Stimulated activated CD4-positive, alpha-beta T cell treated with anti-CD3 and anti-CD28 coated beads, Interleukin-4, amount 100 ng/mL, for 48 hours (primary cell): ENCODE data around the gene ORMDL3.
A peak's percentile ranks its signal among the peaks of the same experiment; 100 is the strongest.
"Not testable (repeated sequence)": the region's sequence is repeated elsewhere in the genome, so short reads cannot be mapped to it uniquely, and the experiment has no call there.

Experiments
- DNase-seq, 2 donors: peaks; one replicate each; pipeline ENCODE4 v3.0.0-alpha.2; 2020; ENCODE audit warnings: low read depth in 2 of 2

The ORMDL3 gene

DNA sequence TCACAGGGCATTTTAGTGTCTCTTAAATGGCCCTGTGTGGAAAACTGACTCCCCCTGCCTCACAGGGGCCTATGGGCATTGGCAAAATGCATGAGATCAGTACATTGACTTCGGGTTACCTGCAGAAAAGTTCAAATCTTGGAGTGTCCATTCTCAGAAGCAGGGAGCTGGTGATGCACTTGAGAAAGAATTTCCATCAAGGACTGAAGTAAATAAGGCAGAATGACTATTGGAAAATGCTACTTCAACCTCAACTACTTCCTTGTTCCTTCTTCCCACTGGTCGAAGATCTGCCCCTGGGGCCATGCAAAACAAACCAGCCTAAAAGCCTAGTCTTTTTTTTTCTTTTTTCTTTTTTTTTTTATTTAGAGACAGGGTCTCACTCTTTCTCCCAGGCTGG is 21.6 kb upstream of the ORMDL3 start:
- no peak for DNase-seq

GRCh38 chr17:39948489-39948828 is 21.1 kb upstream of the ORMDL3 start:
- DNase-seq: not testable (repeated sequence)

- DNase-seq: no peak
Measured at GRCh38 chr17:39946551-39947330, 19.3 kb upstream of the ORMDL3 start.

DNA sequence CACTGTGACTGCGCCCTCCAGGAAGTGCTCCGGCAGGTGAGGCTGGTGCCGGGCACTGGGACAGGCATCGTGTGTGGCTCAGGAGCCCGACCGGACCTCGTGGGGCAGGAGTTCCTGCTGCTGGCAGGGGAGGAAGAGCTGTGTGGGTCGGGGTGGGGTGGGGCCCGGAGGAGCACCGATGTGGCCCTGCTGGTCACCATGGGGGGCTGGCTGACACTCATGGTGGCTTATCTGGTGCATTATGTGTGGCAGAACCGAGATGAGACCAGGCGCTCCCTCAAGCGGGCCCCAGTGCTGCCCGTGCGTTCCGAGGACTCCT is 17.0 kb upstream of the ORMDL3 start:
- DNase-seq: no peak

- no peak for DNase-seq
Measured at GRCh38 chr17:39943702-39944392, 16.4 kb upstream of the ORMDL3 start.

DNA sequence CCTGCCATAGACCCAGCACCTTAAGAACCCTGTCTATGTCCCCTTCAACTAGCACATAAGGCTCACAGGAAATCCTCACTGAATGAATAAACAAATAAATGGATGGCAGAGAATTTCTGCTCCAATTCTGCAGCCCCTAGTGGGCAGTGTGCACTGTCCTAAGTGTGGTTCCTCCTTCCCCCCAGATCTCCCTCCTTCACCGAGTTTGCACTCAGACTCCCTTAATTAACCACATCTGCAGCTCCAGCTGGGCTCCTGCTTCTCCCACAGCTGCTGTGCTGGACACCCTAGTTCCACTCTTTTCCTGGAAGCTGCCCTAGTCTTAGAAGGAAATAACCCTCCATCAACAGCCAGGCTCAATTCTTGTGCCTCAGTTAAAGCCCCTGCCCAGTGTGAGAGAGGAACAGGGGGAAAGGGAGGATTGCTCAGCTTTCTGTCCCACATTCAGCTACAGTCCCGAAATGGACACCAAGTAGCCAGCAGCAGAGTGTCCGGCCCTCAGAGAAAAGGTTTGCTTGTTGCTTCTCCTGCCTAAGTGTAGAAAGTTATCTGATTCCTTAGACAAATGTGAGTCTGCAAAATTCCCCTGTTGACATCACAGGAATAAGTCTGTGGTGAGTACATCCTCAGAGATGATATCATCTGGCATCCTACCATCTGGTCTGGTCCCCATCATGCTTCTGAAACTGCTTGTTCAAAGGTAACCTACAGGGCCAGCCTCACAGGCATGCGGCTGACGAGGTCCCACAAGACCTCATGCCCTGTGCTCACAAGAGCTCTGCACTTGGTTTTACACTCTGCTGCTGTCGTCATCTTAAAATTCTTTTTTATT is 12.4 kb upstream of the ORMDL3 start:
- peak in 1 of 2 donors; percentile 34 for DNase-seq

DNA sequence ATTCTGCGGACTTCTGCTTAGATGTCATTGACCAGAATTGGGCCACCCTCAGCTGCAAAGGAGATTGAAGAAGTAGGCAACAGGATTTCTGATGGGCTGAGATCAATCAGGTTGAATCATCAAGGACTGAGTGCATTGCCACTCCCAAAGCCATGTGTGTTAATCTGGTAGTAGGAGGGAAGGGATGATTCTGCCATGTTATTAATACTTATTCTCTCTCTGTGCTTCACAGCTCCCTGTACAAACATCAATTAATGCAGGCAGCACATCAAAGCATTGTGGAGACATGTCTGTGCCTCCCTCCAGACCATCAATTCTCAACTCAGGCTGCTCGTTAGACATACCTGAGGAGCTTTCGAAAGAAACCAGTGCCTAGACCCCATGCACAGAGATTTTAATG is 11.7 kb upstream of the ORMDL3 start:
- no peak for DNase-seq

- DNase-seq: no peak
Measured at GRCh38 chr17:39938140-39938869, 10.9 kb upstream of the ORMDL3 start.

- no peak for DNase-seq
Measured at GRCh38 chr17:39937447-39937846, 10.0 kb upstream of the ORMDL3 start.

DNA sequence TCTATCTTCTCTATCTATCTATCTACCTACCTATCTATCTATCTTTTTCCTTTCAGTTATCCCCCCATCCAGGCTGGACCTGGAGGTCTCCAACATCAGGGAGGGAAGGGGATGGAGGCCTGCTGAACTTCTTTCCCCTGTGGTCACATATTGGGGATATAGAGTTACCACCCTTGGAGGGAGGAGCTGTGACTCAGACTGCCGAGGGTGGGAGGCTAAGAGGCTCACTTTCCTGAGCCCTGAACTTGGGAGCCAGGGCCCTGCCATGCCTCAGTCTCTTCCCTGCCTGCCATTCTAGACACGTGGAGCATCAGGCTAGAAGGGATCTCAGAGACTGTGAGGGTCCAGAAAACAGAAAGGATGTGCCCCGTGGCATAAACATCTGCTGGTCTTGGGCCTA is 8.5 kb upstream of the ORMDL3 start:
- DNase-seq: no peak

- no peak for DNase-seq
Measured at GRCh38 chr17:39934324-39934723, 6.9 kb upstream of the ORMDL3 start.

DNA sequence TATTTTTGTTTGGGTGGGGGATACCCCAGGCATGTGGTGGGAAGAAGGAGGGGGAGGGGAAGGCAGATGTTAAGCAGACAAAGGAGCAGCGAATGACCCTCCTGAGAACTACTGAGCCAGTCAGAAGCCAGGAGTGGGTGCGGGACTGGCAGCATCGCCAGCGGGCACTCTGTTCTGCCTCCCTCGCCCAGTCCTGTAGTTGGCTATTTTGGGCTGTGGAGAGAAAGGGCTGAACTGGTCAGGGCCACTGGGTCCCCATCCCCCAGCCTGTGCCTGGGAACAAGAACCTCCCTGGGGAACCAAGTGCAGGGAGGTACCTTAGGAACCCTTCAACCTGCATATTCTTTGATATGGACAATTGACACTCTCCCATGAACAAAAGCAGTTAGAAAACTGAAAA is 6.5 kb upstream of the ORMDL3 start:
- no peak for DNase-seq

DNA sequence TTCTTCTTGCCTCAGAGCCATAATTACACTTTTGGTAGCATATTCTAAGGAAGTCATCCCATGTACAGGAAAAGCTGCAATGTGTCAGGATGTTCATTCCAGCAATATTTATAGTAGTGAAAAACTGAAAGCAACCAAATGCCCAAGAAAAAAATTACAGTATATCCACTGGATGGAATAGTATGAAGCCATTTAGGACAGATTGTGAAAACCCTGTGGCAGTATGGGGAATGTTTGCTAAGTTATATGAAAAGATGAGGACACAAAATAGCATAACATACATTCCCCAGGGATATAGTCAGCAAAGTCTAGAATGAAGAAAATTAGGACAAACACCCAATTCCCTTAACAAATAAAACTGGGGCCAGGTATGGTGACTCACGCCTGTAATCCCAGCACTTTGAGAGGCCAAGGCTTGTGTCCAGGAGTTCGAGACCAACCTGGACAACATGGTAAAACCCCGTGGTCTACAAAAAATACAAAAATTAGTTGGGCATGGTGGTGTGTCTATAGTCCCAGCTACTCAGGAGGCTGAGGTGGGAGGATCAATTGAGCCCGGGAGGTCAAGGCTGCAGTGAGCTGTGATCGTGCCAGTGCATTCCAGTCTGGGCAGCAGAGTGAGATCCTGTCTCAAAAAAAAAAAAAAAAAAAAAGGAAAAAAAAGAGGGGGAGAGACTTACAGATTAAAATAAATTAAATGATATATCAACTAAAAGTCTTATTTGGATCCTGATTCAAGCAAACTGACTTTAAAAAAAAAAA is 2.4 kb upstream of the ORMDL3 start:
- DNase-seq: no peak

DNA sequence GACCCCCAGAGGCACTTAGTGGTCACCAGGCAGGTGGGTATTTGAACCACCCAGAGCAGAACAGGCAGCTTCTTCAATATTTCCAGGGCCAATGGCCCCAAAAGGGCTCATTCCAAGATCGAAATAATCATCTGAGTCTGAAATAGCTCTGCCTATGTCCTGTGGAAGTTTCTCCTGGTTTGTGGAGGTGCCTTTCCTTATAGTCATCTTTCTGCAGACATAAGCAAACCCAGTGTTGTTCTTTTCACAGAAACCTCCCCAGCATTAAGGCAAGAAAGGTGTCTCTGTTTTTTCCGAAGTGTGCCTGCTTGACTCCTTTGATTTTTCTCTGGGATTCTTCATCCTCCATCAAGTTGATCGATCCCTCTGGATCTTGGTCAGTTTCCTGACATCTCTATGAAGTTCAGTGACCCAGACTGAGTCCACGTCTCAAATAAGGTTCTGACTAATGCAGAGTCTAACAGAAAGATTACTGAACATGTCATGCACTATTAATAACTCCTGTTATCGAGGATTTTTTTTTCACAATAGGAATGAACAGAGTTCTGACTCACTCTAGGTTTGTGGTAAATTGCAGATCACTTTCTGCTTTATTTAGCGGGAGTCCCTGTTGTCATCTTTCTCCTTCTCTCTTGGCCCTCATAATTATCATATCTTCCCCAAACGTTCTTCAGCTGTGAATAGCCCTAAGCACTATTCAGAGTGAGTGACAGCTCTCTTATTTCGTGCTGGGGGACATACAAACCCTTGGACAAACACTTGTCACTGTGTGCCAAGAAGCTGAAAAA is 1.7 kb upstream of the ORMDL3 start:
- DNase-seq: no peak

DNA sequence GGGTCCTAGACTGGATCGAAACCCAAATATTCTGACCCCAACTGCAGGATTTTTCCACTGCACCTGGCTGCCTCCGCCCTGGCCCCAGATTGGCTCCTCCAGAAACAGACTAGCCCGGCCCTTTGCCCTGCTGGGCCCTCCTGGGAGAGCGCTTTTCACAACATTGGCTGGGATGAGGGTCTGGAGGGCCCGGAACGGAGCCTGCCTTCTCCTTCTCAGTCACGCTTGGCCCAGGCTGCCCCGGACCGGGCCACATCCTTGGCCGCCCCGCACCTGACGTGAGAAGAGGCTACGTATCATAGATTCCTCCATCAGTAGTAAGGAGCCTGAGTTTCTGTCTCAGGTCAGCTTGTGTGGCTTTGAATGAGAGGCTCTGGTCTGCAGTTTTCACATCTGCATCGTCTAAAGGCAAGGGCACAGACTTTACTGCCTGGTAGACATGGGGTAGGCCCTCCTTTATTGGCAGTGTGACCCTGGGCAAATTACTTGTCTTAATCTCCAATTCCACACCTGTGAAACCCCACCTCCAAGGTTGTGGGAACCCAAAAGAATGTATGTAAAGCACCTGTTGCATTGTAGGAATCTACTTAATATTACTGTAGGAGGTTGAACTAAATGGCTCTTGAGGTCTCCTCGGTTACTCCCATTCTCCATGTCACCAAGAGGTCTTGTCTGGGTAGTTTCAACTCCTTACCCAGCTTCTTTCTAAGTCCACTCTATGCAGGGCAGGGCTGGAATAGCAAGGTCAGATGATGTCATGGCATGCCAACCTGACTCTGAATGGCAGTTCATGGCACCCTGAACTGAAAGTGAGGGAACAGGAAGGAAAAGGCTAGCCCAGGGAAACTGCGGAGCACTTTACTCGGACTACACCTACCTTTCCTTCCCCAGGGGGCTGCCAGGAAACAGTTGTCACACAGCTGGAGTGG is 792 bp upstream of the ORMDL3 start:
- no peak for DNase-seq

DNA sequence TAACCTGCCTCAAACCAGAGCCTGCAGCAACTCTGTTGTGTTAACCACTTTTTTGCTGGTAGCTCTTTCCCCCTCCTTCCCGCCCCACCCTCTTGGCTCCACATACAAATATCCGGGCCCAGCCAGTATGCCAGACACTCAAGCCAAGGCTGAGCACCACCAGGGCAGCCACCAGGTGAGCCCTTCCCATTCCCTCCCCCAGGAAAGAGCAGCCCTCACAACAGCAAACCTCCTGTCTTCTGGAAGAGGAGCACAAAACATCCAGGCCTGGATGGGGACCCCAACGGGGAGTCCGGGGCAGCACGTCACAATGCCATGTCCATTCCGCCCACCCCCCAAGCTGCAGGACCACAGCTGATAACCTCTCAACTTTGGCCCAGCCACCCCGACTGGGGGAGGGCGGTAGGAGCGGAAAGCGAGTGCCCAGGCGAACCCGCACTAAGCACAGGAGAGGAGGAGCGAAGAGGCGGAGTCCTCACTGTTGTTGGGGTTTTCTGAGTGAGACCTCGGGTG is 757 bp downstream of the ORMDL3 start:
- DNase-seq: peak; percentile 36 to 47

- no peak for DNase-seq
Measured at GRCh38 chr17:39926135-39926587, 1.2 kb downstream of the ORMDL3 start.

GRCh38 chr17:39925282-39926134 is 1.9 kb downstream of the ORMDL3 start:
- no peak for DNase-seq
